HepG2 (cell line): Measurements from ENCODE around the gene SLC4A11. TPM values are rescaled to one million over a fixed set of nuclear protein-coding genes. Genes with fewer than 3 reads are reported as not detected.

ENCODE experiments used
- ARNT2 ChIP-seq: sonication (generic); formaldehyde crosslinking; IDR thresholded peaks from 2 replicates; pipeline ENCODE4 v1.8.0; 2022; ENCODE audit warnings: mild to moderate bottlenecking, low read depth, missing genetic modification reagents, moderate library complexity
- ETV5 ChIP-seq: IDR thresholded peaks from 2 replicates; pipeline ENCODE4 v1.6.1; 2018; ENCODE audit warnings: missing biosample characterization, missing genetic modification reagents, inconsistent platforms, borderline replicate concordance
- GLI4 ChIP-seq: sonication (generic); formaldehyde crosslinking; IDR thresholded peaks from 2 replicates; pipeline ENCODE4 v1.5.1; 2020; ENCODE audit warnings: missing genetic modification reagents, mild to moderate bottlenecking, moderate library complexity, borderline replicate concordance
- HNRNPUL1 ChIP-seq: fragments of 200-400 bp; formaldehyde crosslinking; IDR thresholded peaks from 2 replicates; pipeline ENCODE4 v1.6.1; 2017; ENCODE audit warnings: low read depth, mild to moderate bottlenecking, low read length, moderate library complexity
- KDM1A ChIP-seq: IDR thresholded peaks from 2 replicates; pipeline ENCODE4 v1.6.1; 2016; ENCODE audit warnings: missing compliant biosample characterization
- KLF12 ChIP-seq: sonication (generic); formaldehyde crosslinking; IDR thresholded peaks from 2 replicates; pipeline ENCODE4 v1.4.0; 2020; ENCODE audit warnings: missing genetic modification reagents, borderline replicate concordance
- MBNL3 ChIP-seq: fragments of 250-450 bp; sonication (Bioruptor Pico); conservative IDR thresholded peaks from 2 replicates; pipeline ENCODE4 v1.8.0; 2022; ENCODE audit warnings: mild to moderate bottlenecking, inconsistent platforms
- MEIS2 ChIP-seq: sonication (generic); formaldehyde crosslinking; IDR thresholded peaks from 2 replicates; pipeline ENCODE4 v1.9.0; 2021; ENCODE audit warnings: mild to moderate bottlenecking, missing genetic modification reagents
- ONECUT2 ChIP-seq: sonication (generic); formaldehyde crosslinking; IDR thresholded peaks from 2 replicates; pipeline ENCODE4 v1.4.0; 2020; ENCODE audit warnings: missing genetic modification reagents
- POLR2G ChIP-seq: fragments of 200-400 bp; formaldehyde crosslinking; IDR thresholded peaks from 2 replicates; pipeline ENCODE4 v1.6.1; 2018; ENCODE audit warnings: mild to moderate bottlenecking, low read depth, low read length, moderate library complexity
- SIX4 ChIP-seq: sonication (generic); formaldehyde crosslinking; IDR thresholded peaks from 2 replicates; pipeline ENCODE4 v1.4.0; 2020; ENCODE audit warnings: missing genetic modification reagents
- SMAD3 ChIP-seq: sonication (generic); formaldehyde crosslinking; IDR thresholded peaks from 2 replicates; pipeline ENCODE4 v1.4.0; 2020; ENCODE audit warnings: missing genetic modification reagents
- SOX5 ChIP-seq: IDR thresholded peaks from 2 replicates; pipeline ENCODE4 v1.6.1; 2016; ENCODE audit warnings: borderline replicate concordance
- SP5 ChIP-seq: IDR thresholded peaks from 2 replicates; pipeline ENCODE4 v1.6.1; 2016; ENCODE audit warnings: low read depth, borderline replicate concordance
- TGIF2 ChIP-seq: IDR thresholded peaks from 2 replicates; pipeline ENCODE4 v1.6.1; 2016; ENCODE audit warnings: control low read depth, missing compliant biosample characterization
- ZBTB3 ChIP-seq: sonication (generic); formaldehyde crosslinking; IDR thresholded peaks from 2 replicates; pipeline ENCODE4 v1.4.0; 2020; ENCODE audit warnings: low read depth, mild to moderate bottlenecking, moderate library complexity, missing genetic modification reagents, borderline replicate concordance
- ZBTB8A ChIP-seq: sonication (generic); formaldehyde crosslinking; IDR thresholded peaks from 2 replicates; pipeline ENCODE4 v1.4.0; 2020; ENCODE audit warnings: mild to moderate bottlenecking, low read depth, missing genetic modification reagents, borderline replicate concordance
- ZFP90 ChIP-seq: sonication (generic); formaldehyde crosslinking; IDR thresholded peaks from 2 replicates; pipeline ENCODE4 v1.8.0; 2022; ENCODE audit warnings: missing genetic modification reagents, mild to moderate bottlenecking, inconsistent platforms, borderline replicate concordance
- ZNF143 ChIP-seq: sonication (generic); formaldehyde crosslinking; IDR thresholded peaks from 2 replicates; pipeline ENCODE4 v1.4.0; 2020; ENCODE audit warnings: missing genetic modification reagents
- ZNF225 ChIP-seq: sonication (generic); formaldehyde crosslinking; IDR thresholded peaks from 2 replicates; pipeline ENCODE4 v1.4.0; 2020; ENCODE audit warnings: mild to moderate bottlenecking, missing genetic modification reagents
- ZNF33B ChIP-seq: sonication (generic); formaldehyde crosslinking; IDR thresholded peaks from 2 replicates; pipeline ENCODE4 v1.5.1; 2020; ENCODE audit warnings: mild to moderate bottlenecking, missing genetic modification reagents
- ZNF839 ChIP-seq: sonication (generic); formaldehyde crosslinking; IDR thresholded peaks from 2 replicates; pipeline ENCODE4 v1.4.0; 2020; ENCODE audit warnings: missing genetic modification reagents, mild to moderate bottlenecking, borderline replicate concordance
- ZSCAN20 ChIP-seq: sonication (generic); formaldehyde crosslinking; IDR thresholded peaks from 2 replicates; pipeline ENCODE4 v1.4.0; 2020; ENCODE audit warnings: missing genetic modification reagents, mild to moderate bottlenecking, borderline replicate concordance
- ZSCAN30 ChIP-seq: sonication (generic); formaldehyde crosslinking; IDR thresholded peaks from 2 replicates; pipeline ENCODE4 v1.5.0; 2020; ENCODE audit warnings: mild to moderate bottlenecking, missing genetic modification reagents
- polyA plus RNA-seq, 8 experiments: library from polyadenylated mRNA; depleted of rRNA in 3 of 8; stranded (reverse) in 7 of 8; unstranded in 1 of 8; fragments of >200 nt; fragmentation: Illumina TruSeq in 4 of 8; extraction: Trizol in 4 of 8; gene quantifications; 2 replicates each; pipeline versions ENCODE4 v1.2.1 to v1.2.3, GENCODE V29; 2011 to 2016; ENCODE audit warnings: low read depth in 4 of 8, missing spikeins in 1 of 8, mixed read lengths in 1 of 8; ENCODE audit not compliant: insufficient read depth in 1 of 8
- total RNA-seq, 5 experiments: library from RNA; depleted of rRNA; stranded (reverse); fragments of >200 nt; fragmentation: Illumina TruSeq; extraction: Trizol; gene quantifications; 2 replicates each; pipeline ENCODE4 v1.2.3, GENCODE V29; 2016; ENCODE audit warnings: low read depth in 1 of 5
- TF ChIP-seq, protein P1 (sequence below): sonication (generic); formaldehyde crosslinking; IDR thresholded peaks from 2 replicates; pipeline ENCODE4 v1.5.0; 2020; ENCODE audit warnings: missing genetic modification reagents
- TF ChIP-seq, protein P2 (sequence below): sonication (generic); formaldehyde crosslinking; IDR thresholded peaks from 2 replicates; pipeline ENCODE4 v1.5.0; 2020; ENCODE audit warnings: mild to moderate bottlenecking, missing genetic modification reagents
- TF ChIP-seq, protein P3 (sequence below): sonication (generic); formaldehyde crosslinking; IDR thresholded peaks from 2 replicates; pipeline ENCODE4 v1.8.0; 2022; ENCODE audit warnings: mild to moderate bottlenecking, missing genetic modification reagents, moderate library complexity

The SLC4A11 gene
- total and polyA plus RNA-seq, 2 of the 13 experiments (the other 11 are each of a cell fraction or from before 2014, with no cell fraction given), result 3.9 to 27.0 TPM

DNA sequence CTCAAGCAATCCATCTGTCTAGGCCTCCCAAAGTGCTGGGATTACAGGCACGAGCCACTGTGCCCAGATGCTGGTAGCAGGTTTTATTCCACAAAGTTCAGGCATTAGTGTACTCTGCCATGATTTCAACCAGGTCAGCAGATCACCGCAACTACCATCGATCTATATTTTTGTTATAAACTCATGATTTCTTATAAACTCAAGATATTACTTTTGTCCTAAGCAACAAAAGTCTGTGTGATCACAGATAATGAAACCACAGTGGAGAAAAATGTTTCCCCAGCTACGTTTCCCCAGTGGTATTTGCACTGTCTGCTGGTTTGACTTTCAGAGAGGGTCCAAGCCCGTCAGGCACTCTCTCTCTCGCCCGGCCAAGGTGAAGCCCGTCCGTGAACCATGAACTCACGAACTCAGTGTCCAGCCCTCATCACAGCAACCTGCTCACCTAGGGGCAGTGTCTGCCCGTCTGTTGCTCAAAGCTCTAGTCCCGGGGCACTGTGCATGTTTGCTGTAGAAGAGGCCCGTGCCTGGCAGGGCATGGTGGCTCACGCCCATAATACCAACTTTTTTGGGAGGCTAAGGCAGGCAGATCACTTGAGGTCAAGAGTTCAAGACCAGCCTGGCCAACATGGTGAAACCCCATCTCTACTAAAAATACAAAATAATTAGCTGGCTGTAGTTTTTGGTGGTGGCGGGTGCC is 7.0 kb downstream of the SLC4A11 start (continued):
- no peak for TF ChIP-seq GLI4 (CRISPR knock-in tag)
- 0 out of 2 replicates have a peak, but pooled peaks have one; percentile 46 for TF ChIP-seq SMAD3 (CRISPR knock-in tag)
- TF ChIP-seq SIX4, result no peak
- TF ChIP-seq ZNF33B (CRISPR knock-in tag), result no peak; the same call in 1 of the 2 replicates
- peak; percentile 61 for TF ChIP-seq SP5 (CRISPR knock-in tag)
- TF ChIP-seq HNRNPUL1, result no peak
- TF ChIP-seq ZNF143 (CRISPR knock-in tag), result no peak; the same call in 1 of the 2 replicates
- no peak for TF ChIP-seq ZBTB3
- TF ChIP-seq, protein P1, sequence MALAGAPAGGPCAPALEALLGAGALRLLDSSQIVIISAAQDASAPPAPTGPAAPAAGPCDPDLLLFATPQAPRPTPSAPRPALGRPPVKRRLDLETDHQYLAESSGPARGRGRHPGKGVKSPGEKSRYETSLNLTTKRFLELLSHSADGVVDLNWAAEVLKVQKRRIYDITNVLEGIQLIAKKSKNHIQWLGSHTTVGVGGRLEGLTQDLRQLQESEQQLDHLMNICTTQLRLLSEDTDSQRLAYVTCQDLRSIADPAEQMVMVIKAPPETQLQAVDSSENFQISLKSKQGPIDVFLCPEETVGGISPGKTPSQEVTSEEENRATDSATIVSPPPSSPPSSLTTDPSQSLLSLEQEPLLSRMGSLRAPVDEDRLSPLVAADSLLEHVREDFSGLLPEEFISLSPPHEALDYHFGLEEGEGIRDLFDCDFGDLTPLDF, result no peak
- no peak for TF ChIP-seq ZSCAN20 (CRISPR knock-in tag)
- peak; percentile 34; the same call in 1 of the 2 replicates for TF ChIP-seq ARNT2 (CRISPR knock-in tag)
- no peak for TF ChIP-seq ONECUT2 (CRISPR knock-in tag)
- TF ChIP-seq ZBTB8A (CRISPR knock-in tag), result 0 out of 2 replicates have a peak, but pooled peaks have one; percentile 51
- no peak for TF ChIP-seq ZNF225 (CRISPR knock-in tag)
- TF ChIP-seq POLR2G, result no peak
- TF ChIP-seq SOX5 (CRISPR knock-in tag), result peak; percentile 69; the same call in 1 of the 2 replicates
- 0 out of 2 replicates have a peak, but pooled peaks have one; percentile 27 for TF ChIP-seq KDM1A
- TF ChIP-seq ZNF839 (CRISPR knock-in tag), result no peak; the same call in 1 of the 2 replicates
- TF ChIP-seq TGIF2 (CRISPR knock-in tag), result no peak
- TF ChIP-seq, protein P2, sequence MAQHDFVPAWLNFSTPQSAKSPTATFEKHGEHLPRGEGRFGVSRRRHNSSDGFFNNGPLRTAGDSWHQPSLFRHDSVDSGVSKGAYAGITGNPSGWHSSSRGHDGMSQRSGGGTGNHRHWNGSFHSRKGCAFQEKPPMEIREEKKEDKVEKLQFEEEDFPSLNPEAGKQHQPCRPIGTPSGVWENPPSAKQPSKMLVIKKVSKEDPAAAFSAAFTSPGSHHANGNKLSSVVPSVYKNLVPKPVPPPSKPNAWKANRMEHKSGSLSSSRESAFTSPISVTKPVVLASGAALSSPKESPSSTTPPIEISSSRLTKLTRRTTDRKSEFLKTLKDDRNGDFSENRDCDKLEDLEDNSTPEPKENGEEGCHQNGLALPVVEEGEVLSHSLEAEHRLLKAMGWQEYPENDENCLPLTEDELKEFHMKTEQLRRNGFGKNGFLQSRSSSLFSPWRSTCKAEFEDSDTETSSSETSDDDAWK (CRISPR knock-in tag), result no peak
- TF ChIP-seq ETV5, result peak; percentile 51
- peak; percentile 64 for TF ChIP-seq ZFP90 (CRISPR knock-in tag)
- TF ChIP-seq ZSCAN30 (CRISPR knock-in tag), result no peak
- no peak for TF ChIP-seq MBNL3
- TF ChIP-seq MEIS2 (CRISPR knock-in tag), result peak; percentile 93
- TF ChIP-seq, protein P3, sequence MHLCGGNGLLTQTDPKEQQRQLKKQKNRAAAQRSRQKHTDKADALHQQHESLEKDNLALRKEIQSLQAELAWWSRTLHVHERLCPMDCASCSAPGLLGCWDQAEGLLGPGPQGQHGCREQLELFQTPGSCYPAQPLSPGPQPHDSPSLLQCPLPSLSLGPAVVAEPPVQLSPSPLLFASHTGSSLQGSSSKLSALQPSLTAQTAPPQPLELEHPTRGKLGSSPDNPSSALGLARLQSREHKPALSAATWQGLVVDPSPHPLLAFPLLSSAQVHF (CRISPR knock-in tag), result no peak
- TF ChIP-seq KLF12 (CRISPR knock-in tag), result no peak
